HepG2 (cell line): ENCODE measurements around the gene PEX11G. TPM values are rescaled to one million over a fixed set of nuclear protein-coding genes. Genes with fewer than 3 reads are reported as not detected.
A peak's percentile ranks its signal among the peaks of the same experiment; 100 is the strongest.

Experiments
- TBX2 ChIP-seq: sonication (generic); formaldehyde crosslinking; IDR thresholded peaks from 2 replicates; pipeline ENCODE4 v1.5.0; 2020; ENCODE audit warnings: missing genetic modification reagents, mild to moderate bottlenecking, borderline replicate concordance
- ZFX ChIP-seq: sonication (generic); formaldehyde crosslinking; IDR thresholded peaks from 2 replicates; pipeline ENCODE4 v1.4.0; 2020; ENCODE audit warnings: mild to moderate bottlenecking, low read depth, missing genetic modification reagents, moderate library complexity
- ZFY ChIP-seq: sonication (generic); formaldehyde crosslinking; IDR thresholded peaks from 2 replicates; pipeline ENCODE4 v1.4.0; 2020; ENCODE audit warnings: missing genetic modification reagents
- ZNF143 ChIP-seq: sonication (generic); formaldehyde crosslinking; IDR thresholded peaks from 2 replicates; pipeline ENCODE4 v1.4.0; 2020; ENCODE audit warnings: missing genetic modification reagents
- ZNF160 ChIP-seq: sonication (generic); formaldehyde crosslinking; IDR thresholded peaks from 2 replicates; pipeline ENCODE4 v1.8.0; 2022; ENCODE audit warnings: mild to moderate bottlenecking, inconsistent platforms, missing genetic modification reagents
- ZNF749 ChIP-seq: sonication (generic); formaldehyde crosslinking; IDR thresholded peaks from 2 replicates; pipeline ENCODE4 v1.8.0; 2022; ENCODE audit warnings: mild to moderate bottlenecking, missing genetic modification reagents, moderate library complexity, borderline replicate concordance
- ZNF773 ChIP-seq: sonication (generic); formaldehyde crosslinking; IDR thresholded peaks from 2 replicates; pipeline ENCODE4 v1.4.0; 2020; ENCODE audit warnings: missing genetic modification reagents, borderline replicate concordance
- ZSCAN9 ChIP-seq: IDR thresholded peaks from 2 replicates; pipeline ENCODE4 v1.6.1; 2016; ENCODE audit warnings: borderline replicate concordance
- polyA plus RNA-seq, 8 experiments: library from polyadenylated mRNA; depleted of rRNA in 3 of 8; stranded (reverse) in 7 of 8; unstranded in 1 of 8; fragments of >200 nt; fragmentation: Illumina TruSeq in 4 of 8; extraction: Trizol in 4 of 8; gene quantifications; 2 replicates each; pipeline versions ENCODE4 v1.2.1 to v1.2.3, GENCODE V29; 2011 to 2016; ENCODE audit warnings: low read depth in 4 of 8, missing spikeins in 1 of 8, mixed read lengths in 1 of 8; ENCODE audit not compliant: insufficient read depth in 1 of 8
- total RNA-seq, 5 experiments: library from RNA; depleted of rRNA; stranded (reverse); fragments of >200 nt; fragmentation: Illumina TruSeq; extraction: Trizol; gene quantifications; 2 replicates each; pipeline ENCODE4 v1.2.3, GENCODE V29; 2016; ENCODE audit warnings: low read depth in 1 of 5
- TF ChIP-seq, protein P1 (sequence below): sonication (generic); formaldehyde crosslinking; IDR thresholded peaks from 2 replicates; pipeline ENCODE4 v1.4.0; 2020; ENCODE audit warnings: missing genetic modification reagents
- TF ChIP-seq, protein P2 (sequence below): sonication (generic); formaldehyde crosslinking; IDR thresholded peaks from 2 replicates; pipeline ENCODE4 v1.4.0; 2020; ENCODE audit warnings: missing genetic modification reagents
- TF ChIP-seq, protein P3 (sequence below): sonication (generic); formaldehyde crosslinking; IDR thresholded peaks from 2 replicates; pipeline ENCODE4 v1.9.0; 2021; ENCODE audit warnings: mild to moderate bottlenecking, missing genetic modification reagents
- TF ChIP-seq, protein P4 (sequence below): sonication (generic); formaldehyde crosslinking; IDR thresholded peaks from 2 replicates; pipeline ENCODE4 v1.4.0; 2020; ENCODE audit warnings: missing genetic modification reagents

The PEX11G gene
- total and polyA plus RNA-seq, 2 of the 13 experiments (the other 11 are each of a cell fraction or from before 2014, with no cell fraction given): not detected

DNA sequence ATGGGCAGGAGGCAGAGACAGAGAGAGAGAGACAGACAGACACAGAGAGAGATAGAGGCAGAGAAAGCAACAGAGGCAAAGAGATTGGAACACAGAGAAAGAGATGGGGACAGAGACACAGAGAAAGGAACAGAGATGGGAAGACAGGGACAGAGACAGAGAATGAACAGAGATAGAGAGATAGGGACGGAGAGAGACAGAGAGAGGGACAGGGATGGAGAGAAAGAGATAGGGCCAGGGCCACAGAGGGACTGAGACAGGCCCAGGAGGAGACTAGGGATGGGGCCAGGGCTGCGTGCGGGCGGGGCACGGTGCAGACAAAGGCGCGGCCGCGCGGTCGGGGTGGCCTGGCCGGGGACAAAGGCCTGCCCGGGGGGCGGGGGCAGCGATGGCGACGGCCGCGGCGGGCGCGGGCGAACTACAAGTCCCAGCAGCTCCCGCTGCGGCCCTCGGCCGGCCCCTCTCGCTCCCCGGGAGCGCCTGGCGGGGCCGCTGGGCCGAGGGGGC is 26.9 kb upstream of the PEX11G start, which contains the start of gene ZNF358 (continued):
- TF ChIP-seq, protein P1, sequence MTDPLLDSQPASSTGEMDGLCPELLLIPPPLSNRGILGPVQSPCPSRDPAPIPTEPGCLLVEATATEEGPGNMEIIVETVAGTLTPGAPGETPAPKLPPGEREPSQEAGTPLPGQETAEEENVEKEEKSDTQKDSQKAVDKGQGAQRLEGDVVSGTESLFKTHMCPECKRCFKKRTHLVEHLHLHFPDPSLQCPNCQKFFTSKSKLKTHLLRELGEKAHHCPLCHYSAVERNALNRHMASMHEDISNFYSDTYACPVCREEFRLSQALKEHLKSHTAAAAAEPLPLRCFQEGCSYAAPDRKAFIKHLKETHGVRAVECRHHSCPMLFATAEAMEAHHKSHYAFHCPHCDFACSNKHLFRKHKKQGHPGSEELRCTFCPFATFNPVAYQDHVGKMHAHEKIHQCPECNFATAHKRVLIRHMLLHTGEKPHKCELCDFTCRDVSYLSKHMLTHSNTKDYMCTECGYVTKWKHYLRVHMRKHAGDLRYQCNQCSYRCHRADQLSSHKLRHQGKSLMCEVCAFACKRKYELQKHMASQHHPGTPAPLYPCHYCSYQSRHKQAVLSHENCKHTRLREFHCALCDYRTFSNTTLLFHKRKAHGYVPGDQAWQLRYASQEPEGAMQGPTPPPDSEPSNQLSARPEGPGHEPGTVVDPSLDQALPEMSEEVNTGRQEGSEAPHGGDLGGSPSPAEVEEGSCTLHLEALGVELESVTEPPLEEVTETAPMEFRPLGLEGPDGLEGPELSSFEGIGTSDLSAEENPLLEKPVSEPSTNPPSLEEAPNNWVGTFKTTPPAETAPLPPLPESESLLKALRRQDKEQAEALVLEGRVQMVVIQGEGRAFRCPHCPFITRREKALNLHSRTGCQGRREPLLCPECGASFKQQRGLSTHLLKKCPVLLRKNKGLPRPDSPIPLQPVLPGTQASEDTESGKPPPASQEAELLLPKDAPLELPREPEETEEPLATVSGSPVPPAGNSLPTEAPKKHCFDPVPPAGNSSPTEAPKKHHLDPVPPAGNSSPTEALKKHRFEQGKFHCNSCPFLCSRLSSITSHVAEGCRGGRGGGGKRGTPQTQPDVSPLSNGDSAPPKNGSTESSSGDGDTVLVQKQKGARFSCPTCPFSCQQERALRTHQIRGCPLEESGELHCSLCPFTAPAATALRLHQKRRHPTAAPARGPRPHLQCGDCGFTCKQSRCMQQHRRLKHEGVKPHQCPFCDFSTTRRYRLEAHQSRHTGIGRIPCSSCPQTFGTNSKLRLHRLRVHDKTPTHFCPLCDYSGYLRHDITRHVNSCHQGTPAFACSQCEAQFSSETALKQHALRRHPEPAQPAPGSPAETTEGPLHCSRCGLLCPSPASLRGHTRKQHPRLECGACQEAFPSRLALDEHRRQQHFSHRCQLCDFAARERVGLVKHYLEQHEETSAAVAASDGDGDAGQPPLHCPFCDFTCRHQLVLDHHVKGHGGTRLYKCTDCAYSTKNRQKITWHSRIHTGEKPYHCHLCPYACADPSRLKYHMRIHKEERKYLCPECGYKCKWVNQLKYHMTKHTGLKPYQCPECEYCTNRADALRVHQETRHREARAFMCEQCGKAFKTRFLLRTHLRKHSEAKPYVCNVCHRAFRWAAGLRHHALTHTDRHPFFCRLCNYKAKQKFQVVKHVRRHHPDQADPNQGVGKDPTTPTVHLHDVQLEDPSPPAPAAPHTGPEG (CRISPR knock-in tag): peak; percentile 77
- TF ChIP-seq ZNF143 (peak; percentile 84), ZNF749 (no peak), ZSCAN9 (no peak), ZFY (CRISPR knock-in tag) (peak; percentile 90), ZNF160 (CRISPR knock-in tag) (no peak), TBX2 (CRISPR knock-in tag) (0 out of 2 replicates have a peak, but pooled peaks have one; percentile 38), ZNF773 (CRISPR knock-in tag) (no peak), ZFX (peak; percentile 82)
- TF ChIP-seq, protein P2, sequence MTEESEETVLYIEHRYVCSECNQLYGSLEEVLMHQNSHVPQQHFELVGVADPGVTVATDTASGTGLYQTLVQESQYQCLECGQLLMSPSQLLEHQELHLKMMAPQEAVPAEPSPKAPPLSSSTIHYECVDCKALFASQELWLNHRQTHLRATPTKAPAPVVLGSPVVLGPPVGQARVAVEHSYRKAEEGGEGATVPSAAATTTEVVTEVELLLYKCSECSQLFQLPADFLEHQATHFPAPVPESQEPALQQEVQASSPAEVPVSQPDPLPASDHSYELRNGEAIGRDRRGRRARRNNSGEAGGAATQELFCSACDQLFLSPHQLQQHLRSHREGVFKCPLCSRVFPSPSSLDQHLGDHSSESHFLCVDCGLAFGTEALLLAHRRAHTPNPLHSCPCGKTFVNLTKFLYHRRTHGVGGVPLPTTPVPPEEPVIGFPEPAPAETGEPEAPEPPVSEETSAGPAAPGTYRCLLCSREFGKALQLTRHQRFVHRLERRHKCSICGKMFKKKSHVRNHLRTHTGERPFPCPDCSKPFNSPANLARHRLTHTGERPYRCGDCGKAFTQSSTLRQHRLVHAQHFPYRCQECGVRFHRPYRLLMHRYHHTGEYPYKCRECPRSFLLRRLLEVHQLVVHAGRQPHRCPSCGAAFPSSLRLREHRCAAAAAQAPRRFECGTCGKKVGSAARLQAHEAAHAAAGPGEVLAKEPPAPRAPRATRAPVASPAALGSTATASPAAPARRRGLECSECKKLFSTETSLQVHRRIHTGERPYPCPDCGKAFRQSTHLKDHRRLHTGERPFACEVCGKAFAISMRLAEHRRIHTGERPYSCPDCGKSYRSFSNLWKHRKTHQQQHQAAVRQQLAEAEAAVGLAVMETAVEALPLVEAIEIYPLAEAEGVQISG (CRISPR knock-in tag): peak; percentile 69
- TF ChIP-seq, protein P3, sequence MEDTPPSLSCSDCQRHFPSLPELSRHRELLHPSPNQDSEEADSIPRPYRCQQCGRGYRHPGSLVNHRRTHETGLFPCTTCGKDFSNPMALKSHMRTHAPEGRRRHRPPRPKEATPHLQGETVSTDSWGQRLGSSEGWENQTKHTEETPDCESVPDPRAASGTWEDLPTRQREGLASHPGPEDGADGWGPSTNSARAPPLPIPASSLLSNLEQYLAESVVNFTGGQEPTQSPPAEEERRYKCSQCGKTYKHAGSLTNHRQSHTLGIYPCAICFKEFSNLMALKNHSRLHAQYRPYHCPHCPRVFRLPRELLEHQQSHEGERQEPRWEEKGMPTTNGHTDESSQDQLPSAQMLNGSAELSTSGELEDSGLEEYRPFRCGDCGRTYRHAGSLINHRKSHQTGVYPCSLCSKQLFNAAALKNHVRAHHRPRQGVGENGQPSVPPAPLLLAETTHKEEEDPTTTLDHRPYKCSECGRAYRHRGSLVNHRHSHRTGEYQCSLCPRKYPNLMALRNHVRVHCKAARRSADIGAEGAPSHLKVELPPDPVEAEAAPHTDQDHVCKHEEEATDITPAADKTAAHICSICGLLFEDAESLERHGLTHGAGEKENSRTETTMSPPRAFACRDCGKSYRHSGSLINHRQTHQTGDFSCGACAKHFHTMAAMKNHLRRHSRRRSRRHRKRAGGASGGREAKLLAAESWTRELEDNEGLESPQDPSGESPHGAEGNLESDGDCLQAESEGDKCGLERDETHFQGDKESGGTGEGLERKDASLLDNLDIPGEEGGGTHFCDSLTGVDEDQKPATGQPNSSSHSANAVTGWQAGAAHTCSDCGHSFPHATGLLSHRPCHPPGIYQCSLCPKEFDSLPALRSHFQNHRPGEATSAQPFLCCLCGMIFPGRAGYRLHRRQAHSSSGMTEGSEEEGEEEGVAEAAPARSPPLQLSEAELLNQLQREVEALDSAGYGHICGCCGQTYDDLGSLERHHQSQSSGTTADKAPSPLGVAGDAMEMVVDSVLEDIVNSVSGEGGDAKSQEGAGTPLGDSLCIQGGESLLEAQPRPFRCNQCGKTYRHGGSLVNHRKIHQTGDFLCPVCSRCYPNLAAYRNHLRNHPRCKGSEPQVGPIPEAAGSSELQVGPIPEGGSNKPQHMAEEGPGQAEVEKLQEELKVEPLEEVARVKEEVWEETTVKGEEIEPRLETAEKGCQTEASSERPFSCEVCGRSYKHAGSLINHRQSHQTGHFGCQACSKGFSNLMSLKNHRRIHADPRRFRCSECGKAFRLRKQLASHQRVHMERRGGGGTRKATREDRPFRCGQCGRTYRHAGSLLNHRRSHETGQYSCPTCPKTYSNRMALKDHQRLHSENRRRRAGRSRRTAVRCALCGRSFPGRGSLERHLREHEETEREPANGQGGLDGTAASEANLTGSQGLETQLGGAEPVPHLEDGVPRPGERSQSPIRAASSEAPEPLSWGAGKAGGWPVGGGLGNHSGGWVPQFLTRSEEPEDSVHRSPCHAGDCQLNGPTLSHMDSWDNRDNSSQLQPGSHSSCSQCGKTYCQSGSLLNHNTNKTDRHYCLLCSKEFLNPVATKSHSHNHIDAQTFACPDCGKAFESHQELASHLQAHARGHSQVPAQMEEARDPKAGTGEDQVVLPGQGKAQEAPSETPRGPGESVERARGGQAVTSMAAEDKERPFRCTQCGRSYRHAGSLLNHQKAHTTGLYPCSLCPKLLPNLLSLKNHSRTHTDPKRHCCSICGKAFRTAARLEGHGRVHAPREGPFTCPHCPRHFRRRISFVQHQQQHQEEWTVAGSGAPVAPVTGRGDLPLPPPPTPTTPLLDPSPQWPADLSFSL (CRISPR knock-in tag): no peak
- TF ChIP-seq, protein P4, sequence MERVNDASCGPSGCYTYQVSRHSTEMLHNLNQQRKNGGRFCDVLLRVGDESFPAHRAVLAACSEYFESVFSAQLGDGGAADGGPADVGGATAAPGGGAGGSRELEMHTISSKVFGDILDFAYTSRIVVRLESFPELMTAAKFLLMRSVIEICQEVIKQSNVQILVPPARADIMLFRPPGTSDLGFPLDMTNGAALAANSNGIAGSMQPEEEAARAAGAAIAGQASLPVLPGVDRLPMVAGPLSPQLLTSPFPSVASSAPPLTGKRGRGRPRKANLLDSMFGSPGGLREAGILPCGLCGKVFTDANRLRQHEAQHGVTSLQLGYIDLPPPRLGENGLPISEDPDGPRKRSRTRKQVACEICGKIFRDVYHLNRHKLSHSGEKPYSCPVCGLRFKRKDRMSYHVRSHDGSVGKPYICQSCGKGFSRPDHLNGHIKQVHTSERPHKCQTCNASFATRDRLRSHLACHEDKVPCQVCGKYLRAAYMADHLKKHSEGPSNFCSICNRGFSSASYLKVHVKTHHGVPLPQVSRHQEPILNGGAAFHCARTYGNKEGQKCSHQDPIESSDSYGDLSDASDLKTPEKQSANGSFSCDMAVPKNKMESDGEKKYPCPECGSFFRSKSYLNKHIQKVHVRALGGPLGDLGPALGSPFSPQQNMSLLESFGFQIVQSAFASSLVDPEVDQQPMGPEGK (CRISPR knock-in tag): peak; percentile 49
